ENCODE data around the gene GABRB3.

The GABRB3 gene

GRCh38 chr15:26697913-26698312 lies 75.0 kb downstream of the GABRB3 start:
- Histone ChIP-seq H2BK5ac (ENCODE audit: low read length) (no peak overlapping the region), H3K9ac (ENCODE audit: low read depth, low read length, poor library complexity) (no peak overlapping the region), H3K23ac (ENCODE audit: low read depth, low read length, poor library complexity) (no peak overlapping the region), H2BK12ac (ENCODE audit: low read length) (no peak overlapping the region), H3K18ac (ENCODE audit: low read length) (no peak overlapping the region), H4K91ac (ENCODE audit: low read depth, low read length, poor library complexity) (no peak overlapping the region), H3K4ac (ENCODE audit: low read length) (no peak overlapping the region), H2BK15ac (ENCODE audit: low read length) (no peak overlapping the region), H3K14ac (ENCODE audit: low read length) (no peak overlapping the region), H3K4me2 (ENCODE audit: insufficient read depth, low read length, poor library complexity, severe bottlenecking) (no peak overlapping the region), H4K8ac (ENCODE audit: low read depth, low read length) (no peak overlapping the region), H3K4me1 (ENCODE audit: control insufficient read depth in 2 of 2, insufficient read depth in 1 of 2, low read depth in 1 of 2, low read length in 2 of 2) (peaks cover 0 to 6% of the 10 kb centered on the region in 2 donors), H3K4me3 (ENCODE audit: low read length in 2 of 2) (no peak overlapping the region), H2AK5ac (ENCODE audit: low read depth, low read length) (no peak overlapping the region), H2AFZ (ENCODE audit: low read length) (no peak overlapping the region), H3K27ac (replicated peaks; ENCODE audit: low read length) (no peak overlapping the region), H3K27me3 (ENCODE audit: control insufficient read depth in 3 of 3, insufficient read depth in 3 of 3, low read depth in 1 of 3, low read length in 3 of 3) (no peaks in the 10 kb centered on the region), H2BK120ac (ENCODE audit: low read depth, low read length) (no peak overlapping the region), H3K79me1 (ENCODE audit: low read depth, low read length) (no peaks in the 10 kb centered on the region), H3K9me3 (replicated peaks in 1 of 2; ENCODE audit: control insufficient read depth in 2 of 2, insufficient read depth in 1 of 2, low read depth in 1 of 2, low read length in 2 of 2) (peaks cover 0 to 2% of the 10 kb centered on the region in 2 donors), H3K36me3 (replicated peaks in 1 of 2; ENCODE audit: control insufficient read depth in 2 of 2, insufficient read depth in 2 of 2, low read length in 2 of 2) (no peaks in the 10 kb centered on the region)
- DNase-seq (ENCODE audit: low spot score) = no peak
- no CpG with 5 or more reads among the region's 6 CpGs for WGBS, 2 donors (ENCODE audit: extremely low coverage in 2 of 2, insufficient read length in 2 of 2, insufficient replicate concordance in 1 of 2)

- Histone ChIP-seq H3K79me1 (ENCODE audit: low read depth, low read length) (no peaks in the 10 kb centered on the region), H3K14ac (ENCODE audit: low read length) (no peak overlapping the region), H2BK120ac (ENCODE audit: low read depth, low read length) (no peak overlapping the region), H2AK5ac (ENCODE audit: low read depth, low read length) (no peak overlapping the region), H3K27ac (replicated peaks; ENCODE audit: low read length) (peak overlapping the region; percentile 84), H2BK5ac (ENCODE audit: low read length) (no peak overlapping the region), H3K4ac (ENCODE audit: low read length) (no peak overlapping the region), H3K4me3 (ENCODE audit: low read length in 2 of 2) (no peak overlapping the region), H3K36me3 (replicated peaks in 1 of 2; ENCODE audit: control insufficient read depth in 2 of 2, insufficient read depth in 2 of 2, low read length in 2 of 2) (no peaks in the 10 kb centered on the region), H3K27me3 (ENCODE audit: control insufficient read depth in 3 of 3, insufficient read depth in 3 of 3, low read depth in 1 of 3, low read length in 3 of 3) (no peaks in the 10 kb centered on the region), H3K9me3 (replicated peaks in 1 of 2; ENCODE audit: control insufficient read depth in 2 of 2, insufficient read depth in 1 of 2, low read depth in 1 of 2, low read length in 2 of 2) (peaks cover 0 to 2% of the 10 kb centered on the region in 2 donors), H3K4me1 (ENCODE audit: control insufficient read depth in 2 of 2, insufficient read depth in 1 of 2, low read depth in 1 of 2, low read length in 2 of 2) (peaks cover 0 to 11% of the 10 kb centered on the region in 2 donors), H2AFZ (ENCODE audit: low read length) (no peak overlapping the region), H2BK15ac (ENCODE audit: low read length) (no peak overlapping the region), H3K18ac (ENCODE audit: low read length) (no peak overlapping the region), H3K9ac (ENCODE audit: low read depth, low read length, poor library complexity) (no peak overlapping the region), H4K91ac (ENCODE audit: low read depth, low read length, poor library complexity) (no peak overlapping the region), H3K23ac (ENCODE audit: low read depth, low read length, poor library complexity) (no peak overlapping the region), H2BK12ac (ENCODE audit: low read length) (no peak overlapping the region), H3K4me2 (ENCODE audit: insufficient read depth, low read length, poor library complexity, severe bottlenecking) (no peak overlapping the region), H4K8ac (ENCODE audit: low read depth, low read length) (no peak overlapping the region)
- WGBS, 2 donors (ENCODE audit: extremely low coverage in 2 of 2, insufficient read length in 2 of 2, insufficient replicate concordance in 1 of 2) = no CpG with 5 or more reads among the region's 4 CpGs
- DNase-seq (ENCODE audit: low spot score) = peak; percentile 49
Observed at GRCh38 chr15:26691249-26691648, 81.6 kb downstream of the GABRB3 start.

- H3K4me3 ChIP-seq (ENCODE audit: low read length in 2 of 2) = no peak overlapping the region
- H3K4ac ChIP-seq (ENCODE audit: low read length) = no peak overlapping the region
- H2AFZ ChIP-seq (ENCODE audit: low read length) = no peak overlapping the region
- no peak overlapping the region for H3K23ac ChIP-seq (ENCODE audit: low read depth, low read length, poor library complexity)
- no peak overlapping the region for H3K14ac ChIP-seq (ENCODE audit: low read length)
- peaks cover 0 to 2% of the 10 kb centered on the region in 2 donors for H3K9me3 ChIP-seq (replicated peaks in 1 of 2; ENCODE audit: control insufficient read depth in 2 of 2, insufficient read depth in 1 of 2, low read depth in 1 of 2, low read length in 2 of 2)
- H3K4me2 ChIP-seq (ENCODE audit: insufficient read depth, low read length, poor library complexity, severe bottlenecking) = no peak overlapping the region
- no peak overlapping the region for H2BK5ac ChIP-seq (ENCODE audit: low read length)
- no peak overlapping the region for H4K91ac ChIP-seq (ENCODE audit: low read depth, low read length, poor library complexity)
- H2AK5ac ChIP-seq (ENCODE audit: low read depth, low read length) = no peak overlapping the region
- no peaks in the 10 kb centered on the region for H3K79me1 ChIP-seq (ENCODE audit: low read depth, low read length)
- no peak overlapping the region for H3K9ac ChIP-seq (ENCODE audit: low read depth, low read length, poor library complexity)
- no peak overlapping the region for H2BK15ac ChIP-seq (ENCODE audit: low read length)
- no peak overlapping the region for H2BK12ac ChIP-seq (ENCODE audit: low read length)
- no peaks in the 10 kb centered on the region for H3K36me3 ChIP-seq (replicated peaks in 1 of 2; ENCODE audit: control insufficient read depth in 2 of 2, insufficient read depth in 2 of 2, low read length in 2 of 2)
- WGBS, 2 donors (ENCODE audit: extremely low coverage in 2 of 2, insufficient read length in 2 of 2, insufficient replicate concordance in 1 of 2) = no CpG with 5 or more reads among the region's 2 CpGs
- peaks cover 0 to 11% of the 10 kb centered on the region in 2 donors for H3K4me1 ChIP-seq (ENCODE audit: control insufficient read depth in 2 of 2, insufficient read depth in 1 of 2, low read depth in 1 of 2, low read length in 2 of 2)
- H2BK120ac ChIP-seq (ENCODE audit: low read depth, low read length) = no peak overlapping the region
- H3K18ac ChIP-seq (ENCODE audit: low read length) = no peak overlapping the region
- peak overlapping the region; percentile 84 for H3K27ac ChIP-seq (replicated peaks; ENCODE audit: low read length)
- no peak overlapping the region for H4K8ac ChIP-seq (ENCODE audit: low read depth, low read length)
- no peaks in the 10 kb centered on the region for H3K27me3 ChIP-seq (ENCODE audit: control insufficient read depth in 3 of 3, insufficient read depth in 3 of 3, low read depth in 1 of 3, low read length in 3 of 3)
- peak; percentile 33 for DNase-seq (ENCODE audit: low spot score)
Observed at GRCh38 chr15:26690778-26691177, 82.1 kb downstream of the GABRB3 start.

GRCh38 chr15:26689462-26689861 lies 83.4 kb downstream of the GABRB3 start:
- no peak overlapping the region for H4K8ac ChIP-seq (ENCODE audit: low read depth, low read length)
- no peak overlapping the region for H2BK15ac ChIP-seq (ENCODE audit: low read length)
- no peaks in the 10 kb centered on the region for H3K79me1 ChIP-seq (ENCODE audit: low read depth, low read length)
- no peaks in the 10 kb centered on the region for H3K36me3 ChIP-seq (replicated peaks in 1 of 2; ENCODE audit: control insufficient read depth in 2 of 2, insufficient read depth in 2 of 2, low read length in 2 of 2)
- no peak overlapping the region for H3K4ac ChIP-seq (ENCODE audit: low read length)
- H2BK120ac ChIP-seq (ENCODE audit: low read depth, low read length) = no peak overlapping the region
- H3K4me3 ChIP-seq (ENCODE audit: low read length in 2 of 2) = no peak overlapping the region
- H2BK5ac ChIP-seq (ENCODE audit: low read length) = no peak overlapping the region
- H3K27me3 ChIP-seq (ENCODE audit: control insufficient read depth in 3 of 3, insufficient read depth in 3 of 3, low read depth in 1 of 3, low read length in 3 of 3) = no peaks in the 10 kb centered on the region
- peaks cover 0 to 11% of the 10 kb centered on the region in 2 donors for H3K4me1 ChIP-seq (ENCODE audit: control insufficient read depth in 2 of 2, insufficient read depth in 1 of 2, low read depth in 1 of 2, low read length in 2 of 2)
- H3K14ac ChIP-seq (ENCODE audit: low read length) = no peak overlapping the region
- no peak overlapping the region for H3K4me2 ChIP-seq (ENCODE audit: insufficient read depth, low read length, poor library complexity, severe bottlenecking)
- no peak overlapping the region for H3K9ac ChIP-seq (ENCODE audit: low read depth, low read length, poor library complexity)
- H3K9me3 ChIP-seq (replicated peaks in 1 of 2; ENCODE audit: control insufficient read depth in 2 of 2, insufficient read depth in 1 of 2, low read depth in 1 of 2, low read length in 2 of 2) = peaks cover 0 to 2% of the 10 kb centered on the region in 2 donors
- peak overlapping the region; percentile 16 for H3K27ac ChIP-seq (replicated peaks; ENCODE audit: low read length)
- H4K91ac ChIP-seq (ENCODE audit: low read depth, low read length, poor library complexity) = no peak overlapping the region
- no peak for DNase-seq (ENCODE audit: low spot score)
- H2BK12ac ChIP-seq (ENCODE audit: low read length) = no peak overlapping the region
- H3K18ac ChIP-seq (ENCODE audit: low read length) = peak overlapping the region; percentile 68
- H3K23ac ChIP-seq (ENCODE audit: low read depth, low read length, poor library complexity) = no peak overlapping the region
- no peak overlapping the region for H2AK5ac ChIP-seq (ENCODE audit: low read depth, low read length)
- no peak overlapping the region for H2AFZ ChIP-seq (ENCODE audit: low read length)
- WGBS, 2 donors (ENCODE audit: extremely low coverage in 2 of 2, insufficient read length in 2 of 2, insufficient replicate concordance in 1 of 2) = no CpG with 5 or more reads among the region's 7 CpGs

Data from neuronal stem cell (in vitro differentiated cells).